Kidney (tissue), 14 donors: ENCODE results near the gene ADGRV1. TPM values are rescaled to one million over a fixed set of nuclear protein-coding genes. Genes with fewer than 3 reads are reported as not detected.
"Not testable (repeated sequence)": the region's sequence is repeated elsewhere in the genome, so short reads cannot be mapped to it uniquely, and the experiment has no call there.

Source experiments
- DNase-seq, 5 donors: peaks; one replicate each; pipeline ENCODE4 v3.0.0-alpha.2; 2013 to 2020
- FAIRE-seq: peaks from 2 replicates; lab custom pipeline; 2012; peaks lifted over from hg19 to GRCh38; lab: Jason Lieb, UNC
- H3K27ac ChIP-seq, 2 donors: one replicate each; pipeline ENCODE4 v1.7.0; 2013; ENCODE audit warnings: low read depth in 2 of 2, low read length in 2 of 2, inconsistent platforms in 1 of 2
- H3K27me3 ChIP-seq: one replicate; pipeline ENCODE4 v1.7.1; 2013; ENCODE audit warnings: low read length, inconsistent platforms; ENCODE audit not compliant: control insufficient read depth, insufficient read depth
- H3K36me3 ChIP-seq, 3 donors: one replicate each; pipeline versions ENCODE4 v1.7.0 to v1.7.1; 2013; ENCODE audit warnings: low read length in 3 of 3, control low read depth in 1 of 3, inconsistent platforms in 1 of 3; ENCODE audit not compliant: insufficient read depth in 3 of 3, control insufficient read depth in 2 of 3
- H3K4me1 ChIP-seq, 3 donors: one replicate each; pipeline versions ENCODE4 v1.7.0 to v1.7.1; 2013; ENCODE audit warnings: low read length in 3 of 3, inconsistent platforms in 1 of 3, low read depth in 1 of 3; ENCODE audit not compliant: control insufficient read depth in 2 of 3, insufficient read depth in 2 of 3
- H3K4me3 ChIP-seq, 3 donors: one replicate each; pipeline versions ENCODE4 v1.7.0 to v1.8.1; 2013; ENCODE audit warnings: low read length in 3 of 3, control low read depth in 1 of 3, inconsistent platforms in 1 of 3
- H3K9ac ChIP-seq, 3 donors: one replicate each; pipeline versions ENCODE4 v1.7.0 to v1.7.1; 2013; ENCODE audit warnings: low read length in 3 of 3, control low read depth in 1 of 3, inconsistent platforms in 1 of 3
- H3K9me3 ChIP-seq, 3 donors: one replicate each; pipeline versions ENCODE4 v1.7.0 to v1.7.1; 2013; ENCODE audit warnings: low read length in 3 of 3, control low read depth in 1 of 3, inconsistent platforms in 1 of 3; ENCODE audit not compliant: control insufficient read depth in 2 of 3, insufficient read depth in 1 of 3
- intact Hi-C: fragments of 100-400 bp; cut with DNase I; formaldehyde crosslinking; loops from one replicate; pipeline ENCODE4 v1.11.1; 2022
- polyA plus RNA-seq: library from polyadenylated mRNA; stranded (reverse); fragments of 350-450 nt; fragmentation: Illumina TruSeq; extraction: RNeasy Lipid Tissue Mini Kit (QIAGEN cat#74804); gene quantifications from one replicate; pipeline ENCODE4 v1.2.3, GENCODE V29; 2014; ENCODE audit warnings: low read depth, low replicate concordance; ENCODE audit not compliant: insufficient read depth
- total RNA-seq: library from RNA; stranded (reverse); fragmentation: NEBNext Ultra II Directional; extraction: Animal tissue kit (Norgen Biotek cat#: 25700); gene quantifications from one replicate; pipeline ENCODE4 v1.2.1, GENCODE V29; 2021
- TF ChIP-seq, protein P1 (sequence below): IDR thresholded peaks from 3 replicates; pipeline ENCODE4 v1.5.1; 2012; ENCODE audit warnings: mild to moderate bottlenecking, moderate library complexity, borderline replicate concordance; ENCODE audit not compliant: insufficient read depth; ENCODE audit errors: extremely low read depth
- donor health status: control.
- donor health status: control.
- donor health status: control.
- donor health status: control.
- donor health status: control.
- donor health status: DM: yes; HTN: yes; CAD: no.
- donor health status: Normal renal cell carcinoma (clear cell type).

The ADGRV1 gene
- total and polyA plus RNA-seq, 2 donors from 2014 or later, result 7.0 to 7.3 TPM

GRCh38 chr5:90579905-90580304, 21.3 kb downstream of the ADGRV1 start:
- H3K9ac ChIP-seq, DNase-seq, H3K4me1 ChIP-seq, H3K27ac ChIP-seq, H3K36me3 ChIP-seq, H3K4me3 ChIP-seq, FAIRE-seq, H3K9me3 ChIP-seq, intact Hi-C loops, H3K27me3 ChIP-seq: not testable (repeated sequence)

DNA sequence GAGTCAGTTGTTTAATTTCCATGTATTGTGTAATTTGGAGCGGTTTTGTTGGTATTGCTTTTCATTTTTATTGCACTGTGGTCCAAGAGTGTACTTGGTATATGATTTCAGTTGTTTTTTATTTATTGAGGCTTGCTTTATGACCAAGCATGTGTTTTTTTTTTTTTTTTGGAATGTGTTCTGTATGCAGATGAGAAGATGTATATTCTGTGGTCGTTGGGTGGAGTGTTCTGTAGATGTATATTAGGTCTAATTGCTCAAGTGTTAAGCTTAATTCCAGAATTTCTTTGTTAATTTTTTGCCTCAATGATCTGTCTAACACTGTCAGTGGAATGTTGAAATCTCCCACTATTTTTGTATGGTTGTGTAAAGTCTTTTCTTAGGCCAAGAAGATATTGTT, 23.4 kb downstream of the ADGRV1 start:
- Histone ChIP-seq H3K27me3 (no peaks in the 10 kb centered on the region), H3K4me3 (no peak overlapping the region), H3K27ac (no peak overlapping the region), H3K9me3 (no peaks in the 10 kb centered on the region), H3K4me1 (no peaks in the 10 kb centered on the region), H3K9ac (no peak overlapping the region), H3K36me3 (no peaks in the 10 kb centered on the region)
- TF ChIP-seq, protein P1, sequence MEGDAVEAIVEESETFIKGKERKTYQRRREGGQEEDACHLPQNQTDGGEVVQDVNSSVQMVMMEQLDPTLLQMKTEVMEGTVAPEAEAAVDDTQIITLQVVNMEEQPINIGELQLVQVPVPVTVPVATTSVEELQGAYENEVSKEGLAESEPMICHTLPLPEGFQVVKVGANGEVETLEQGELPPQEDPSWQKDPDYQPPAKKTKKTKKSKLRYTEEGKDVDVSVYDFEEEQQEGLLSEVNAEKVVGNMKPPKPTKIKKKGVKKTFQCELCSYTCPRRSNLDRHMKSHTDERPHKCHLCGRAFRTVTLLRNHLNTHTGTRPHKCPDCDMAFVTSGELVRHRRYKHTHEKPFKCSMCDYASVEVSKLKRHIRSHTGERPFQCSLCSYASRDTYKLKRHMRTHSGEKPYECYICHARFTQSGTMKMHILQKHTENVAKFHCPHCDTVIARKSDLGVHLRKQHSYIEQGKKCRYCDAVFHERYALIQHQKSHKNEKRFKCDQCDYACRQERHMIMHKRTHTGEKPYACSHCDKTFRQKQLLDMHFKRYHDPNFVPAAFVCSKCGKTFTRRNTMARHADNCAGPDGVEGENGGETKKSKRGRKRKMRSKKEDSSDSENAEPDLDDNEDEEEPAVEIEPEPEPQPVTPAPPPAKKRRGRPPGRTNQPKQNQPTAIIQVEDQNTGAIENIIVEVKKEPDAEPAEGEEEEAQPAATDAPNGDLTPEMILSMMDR, result no peak
- FAIRE-seq (no peak), DNase-seq (no peak)
- intact Hi-C loops, result no loop called here

DNA sequence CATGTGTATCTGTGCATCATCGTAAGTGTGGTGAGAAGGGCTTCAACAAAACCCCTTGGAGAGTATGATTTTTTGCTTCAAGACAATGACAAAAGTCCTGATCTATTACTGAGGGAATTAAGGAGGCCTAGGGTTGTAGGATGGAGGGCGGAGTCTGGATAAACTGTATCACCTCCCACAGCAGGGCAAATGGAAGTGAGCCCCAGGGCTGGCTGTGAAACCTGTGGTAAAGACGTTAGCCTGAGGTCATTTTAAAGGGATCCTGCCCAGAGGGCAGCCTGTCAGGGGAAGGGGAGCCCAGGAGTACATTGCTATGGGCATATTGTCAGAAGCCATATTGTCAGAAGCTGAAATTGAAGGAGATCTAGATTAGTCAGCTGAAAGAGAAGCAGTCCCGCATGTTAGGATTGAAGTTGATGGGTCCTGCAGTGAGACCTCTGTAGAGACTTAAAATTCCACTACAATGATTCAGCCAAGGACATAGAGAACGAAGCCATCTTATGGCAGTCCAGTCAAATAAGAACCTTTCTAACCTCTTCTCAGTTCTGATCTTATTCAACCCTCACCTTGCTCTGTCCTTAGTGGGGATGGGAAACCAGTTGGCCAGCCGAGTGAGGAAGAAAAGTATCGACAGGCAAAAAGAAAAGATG, 26.9 kb downstream of the ADGRV1 start:
- Histone ChIP-seq H3K9me3 (no peaks in the 10 kb centered on the region), H3K36me3 (no peaks in the 10 kb centered on the region), H3K27me3 (no peaks in the 10 kb centered on the region), H3K27ac (no peak overlapping the region), H3K4me1 (no peaks in the 10 kb centered on the region), H3K4me3 (no peak overlapping the region), H3K9ac (no peak overlapping the region)
- TF ChIP-seq, protein P1, result no peak
- intact Hi-C loops, result no loop called here
- DNase-seq (no peak), FAIRE-seq (no peak)

DNA sequence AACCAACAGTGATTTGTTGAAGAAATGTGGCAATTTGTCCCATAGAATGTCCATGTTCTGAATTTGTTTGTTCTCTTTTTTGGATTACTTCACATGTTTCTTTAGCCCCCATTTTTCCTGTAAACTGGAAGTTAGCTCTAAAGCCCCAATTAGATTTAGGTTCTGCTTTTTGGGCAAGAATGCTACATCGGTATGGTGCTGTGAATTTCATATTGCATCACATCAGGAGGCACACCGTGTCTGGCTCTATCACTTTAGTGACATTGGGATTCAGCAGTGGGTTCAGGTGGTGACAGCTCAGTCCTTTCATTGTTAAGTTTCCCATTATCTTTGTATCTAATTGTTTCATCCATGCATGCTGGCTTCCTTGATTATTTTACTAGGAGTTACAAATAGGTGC, 27.9 kb downstream of the ADGRV1 start:
- H3K27me3 ChIP-seq, result no peaks in the 10 kb centered on the region
- TF ChIP-seq, protein P1, result no peak
- DNase-seq (no peak), FAIRE-seq (no peak)
- no peaks in the 10 kb centered on the region for H3K36me3 ChIP-seq
- no peak overlapping the region for H3K27ac ChIP-seq
- no peak overlapping the region for H3K4me3 ChIP-seq
- H3K9me3 ChIP-seq, result no peaks in the 10 kb centered on the region
- H3K9ac ChIP-seq, result no peak overlapping the region
- H3K4me1 ChIP-seq, result no peaks in the 10 kb centered on the region
- intact Hi-C loops, result no loop called here
